IMR-90 (cell line): ENCODE measurements around the gene HAGH. TPM values are rescaled to one million over a fixed set of nuclear protein-coding genes. Genes with fewer than 3 reads are reported as not detected.

Source experiments
- ATAC-seq: fragments of 200-7000 bp; cut with Tn5 transposase; 2 replicates; pipeline ENCODE4 v1.9.1; 2020; ENCODE audit warnings: low read depth, mild to moderate bottlenecking, moderate library complexity
- BruUV-seq: library from RNA; stranded (reverse); fragments of 400-500 nt; replicated peaks from 2 replicates; lab custom pipeline; 2021; lab: Mats Ljungman, UMichigan
- CTCF ChIA-PET: fragments of 300-600 bp; formaldehyde crosslinking; extraction: SDS; loops from one replicate; lab custom pipeline; 2021; ENCODE audit warnings: antibody characterized with exemption; lab: Yijun Ruan, JAX
- POLR2A ChIA-PET: fragments of 300-600 bp; sonication (Branson Sonifier 250); formaldehyde crosslinking; loops from one replicate; lab custom pipeline; 2022; ENCODE audit warnings: antibody characterized with exemption; ENCODE audit not compliant: unreplicated experiment; lab: Charles Lee
- DNase-seq: peaks from one replicate; pipeline ENCODE4 v3.0.0; 2013
- H2AFZ ChIP-seq: replicated peaks from 2 replicates; pipeline ENCODE3; 2013; ENCODE audit warnings: low read length, mild to moderate bottlenecking; ENCODE audit not compliant: poor library complexity
- H2AK5ac ChIP-seq: 2 replicates; pipeline ENCODE4 v1.6.1; 2013; ENCODE audit warnings: low read depth, low read length, inconsistent platforms
- H2AK9ac ChIP-seq: replicated peaks from 2 replicates; pipeline ENCODE3; 2013; ENCODE audit warnings: mild to moderate bottlenecking, low read depth, low read length, moderate library complexity; ENCODE audit not compliant: poor library complexity
- H2BK120ac ChIP-seq: 2 replicates; pipeline ENCODE4 v1.6.1; 2013; ENCODE audit warnings: low read depth, low read length, inconsistent platforms
- H2BK15ac ChIP-seq: 3 replicates; pipeline ENCODE4 v1.6.1; 2013; ENCODE audit warnings: low read depth, low read length, inconsistent platforms
- H2BK20ac ChIP-seq: 2 replicates; pipeline ENCODE4 v1.6.1; 2013; ENCODE audit warnings: low read depth, mild to moderate bottlenecking, inconsistent platforms, low read length, moderate library complexity
- H2BK5ac ChIP-seq: 2 replicates; pipeline ENCODE4 v1.6.1; 2013; ENCODE audit warnings: mild to moderate bottlenecking, low read depth, low read length, inconsistent platforms; ENCODE audit not compliant: poor library complexity, severe bottlenecking
- H3K14ac ChIP-seq: replicated peaks from 2 replicates; pipeline ENCODE4 v1.6.1; 2013; ENCODE audit warnings: low read depth, low read length, inconsistent platforms
- H3K18ac ChIP-seq: 2 replicates; pipeline ENCODE4 v1.6.1; 2013; ENCODE audit warnings: low read depth, low read length, control low read depth
- H3K23ac ChIP-seq: 2 replicates; pipeline ENCODE4 v1.6.1; 2013; ENCODE audit warnings: low read depth, low read length, inconsistent platforms
- H3K27ac ChIP-seq: 2 replicates; pipeline ENCODE4 v1.5.1; 2013; ENCODE audit warnings: mild to moderate bottlenecking, control low read depth, low read length; ENCODE audit not compliant: insufficient read depth
- H3K27me3 ChIP-seq: 2 replicates; pipeline ENCODE4 v1.6.1; 2013; ENCODE audit warnings: low read length; ENCODE audit not compliant: control insufficient read depth, insufficient read depth
- H3K36me3 ChIP-seq: 2 replicates; pipeline ENCODE4 v1.6.1; 2013; ENCODE audit warnings: low read length, mixed read lengths; ENCODE audit not compliant: control insufficient read depth, insufficient read depth
- H3K4ac ChIP-seq: 2 replicates; pipeline ENCODE4 v1.6.1; 2013; ENCODE audit warnings: low read depth, low read length, inconsistent platforms
- H3K4me1 ChIP-seq: 2 replicates; pipeline ENCODE4 v1.6.1; 2013; ENCODE audit warnings: low read length, mixed read lengths; ENCODE audit not compliant: control insufficient read depth, insufficient read depth
- H3K4me2 ChIP-seq: 2 replicates; pipeline ENCODE4 v1.6.1; 2013; ENCODE audit warnings: low read depth, mild to moderate bottlenecking, control low read depth, low read length, moderate library complexity
- H3K4me3 ChIP-seq: 2 replicates; pipeline ENCODE4 v1.5.1; 2013; ENCODE audit warnings: low read depth, mild to moderate bottlenecking, control low read depth, low read length, moderate library complexity; ENCODE audit not compliant: insufficient read depth
- H3K56ac ChIP-seq: 2 replicates; pipeline ENCODE4 v1.6.1; 2013; ENCODE audit warnings: low read length, inconsistent platforms; ENCODE audit not compliant: insufficient read depth; ENCODE audit errors: extremely low read depth
- H3K79me1 ChIP-seq, 2 experiments: 2 replicates each; pipeline ENCODE4 v1.6.1; 2013; ENCODE audit warnings: low read length in 2 of 2, inconsistent platforms in 1 of 2, low read depth in 1 of 2
- H3K9ac ChIP-seq: 2 replicates; pipeline ENCODE4 v1.6.1; 2013; ENCODE audit warnings: low read depth, low read length, control low read depth
- H3K9me1 ChIP-seq: 2 replicates; pipeline ENCODE4 v1.6.1; 2013; ENCODE audit warnings: low read length, inconsistent platforms; ENCODE audit not compliant: insufficient read depth
- H3K9me3 ChIP-seq: 2 replicates; pipeline ENCODE4 v1.6.1; 2013; ENCODE audit warnings: low read length; ENCODE audit not compliant: control insufficient read depth, insufficient read depth
- H4K20me1 ChIP-seq: 2 replicates; pipeline ENCODE4 v1.6.1; 2013; ENCODE audit warnings: low read length, inconsistent platforms; ENCODE audit not compliant: insufficient read depth
- H4K5ac ChIP-seq: 2 replicates; pipeline ENCODE4 v1.6.1; 2013; ENCODE audit warnings: mild to moderate bottlenecking, low read depth, low read length, control low read depth
- H4K8ac ChIP-seq, 2 experiments: 2 replicates each; pipeline ENCODE4 v1.6.1; 2013; ENCODE audit warnings: low read depth in 2 of 2, low read length in 2 of 2, control low read depth in 1 of 2, inconsistent platforms in 1 of 2
- H4K91ac ChIP-seq: 2 replicates; pipeline ENCODE4 v1.6.1; 2013; ENCODE audit warnings: low read depth, low read length, inconsistent platforms; ENCODE audit not compliant: insufficient read depth
- CHD1 ChIP-seq: IDR thresholded peaks from 2 replicates; pipeline ENCODE4 v1.6.1; 2012; ENCODE audit warnings: low read depth, low read length, improper control_type of control experiment
- FOS ChIP-seq: fragments of 150-350 bp; IDR thresholded peaks from 2 replicates; pipeline ENCODE4 v1.6.1; 2016; ENCODE audit warnings: low read depth, low read length
- SMC3 ChIP-seq: fragments of 150-350 bp; IDR thresholded peaks from 2 replicates; pipeline ENCODE4 v1.6.1; 2016; ENCODE audit warnings: low read depth, mild to moderate bottlenecking, antibody characterized with exemption, low read length, moderate library complexity
- WGBS, 2 experiments: methylation state at CpG; one replicate each; pipeline versions ENCODE4 v1.1.5 to v1.1.7; 2013; ENCODE audit warnings: missing lambda C conversion rate in 2 of 2; ENCODE audit not compliant: insufficient read length in 1 of 2; ENCODE audit errors: extremely low coverage in 2 of 2; 5-methylcytosine and 5-hydroxymethylcytosine counted together
- dilution Hi-C: fragments of 300-500 bp; cut with HindIII; formaldehyde crosslinking; loops from one replicate; pipeline ENCODE4 v1.14.3; 2018; ENCODE audit warnings: low sequenced_read_pairs; ENCODE audit not compliant: unreplicated experiment
- in situ Hi-C: fragments of 300-500 bp; cut with MboI; formaldehyde crosslinking; loops from 3 replicates; pipeline ENCODE4 v1.14.3; 2019; ENCODE audit warnings: low sequenced_read_pairs, inconsistent platforms, mixed read lengths
- intact Hi-C: fragments of 100-400 bp; cut with micrococcal nuclease; formaldehyde crosslinking; loops from 2 replicates; pipeline ENCODE4 v1.10.0; 2022
- polyA plus RNA-seq, 3 experiments: library from polyadenylated mRNA; depleted of rRNA; stranded (reverse); fragments of >200 nt; gene quantifications; 2 replicates each; pipeline ENCODE4 v1.2.3, GENCODE V29; 2012; ENCODE audit warnings: low replicate concordance in 1 of 3
- total RNA-seq: library from RNA; depleted of rRNA; stranded (reverse); fragments of >200 nt; gene quantifications from 2 replicates; pipeline ENCODE4 v1.2.3, GENCODE V29; 2012
- TF ChIP-seq, protein P1 (sequence below): fragments of 150-350 bp; IDR thresholded peaks from 2 replicates; pipeline ENCODE4 v1.6.1; 2016; ENCODE audit warnings: low read depth, mild to moderate bottlenecking, low read length, moderate library complexity, borderline replicate concordance
- TF ChIP-seq, protein P2 (sequence below): conservative IDR thresholded peaks from 2 replicates; pipeline ENCODE4 v1.5.1; 2012; ENCODE audit warnings: mild to moderate bottlenecking, low read depth, low read length, improper control_type of control experiment

Gene HAGH
- total and polyA plus RNA-seq, 2 of the 4 experiments (the other 2 are of a cell fraction): 30.8 to 52.2 TPM

DNA sequence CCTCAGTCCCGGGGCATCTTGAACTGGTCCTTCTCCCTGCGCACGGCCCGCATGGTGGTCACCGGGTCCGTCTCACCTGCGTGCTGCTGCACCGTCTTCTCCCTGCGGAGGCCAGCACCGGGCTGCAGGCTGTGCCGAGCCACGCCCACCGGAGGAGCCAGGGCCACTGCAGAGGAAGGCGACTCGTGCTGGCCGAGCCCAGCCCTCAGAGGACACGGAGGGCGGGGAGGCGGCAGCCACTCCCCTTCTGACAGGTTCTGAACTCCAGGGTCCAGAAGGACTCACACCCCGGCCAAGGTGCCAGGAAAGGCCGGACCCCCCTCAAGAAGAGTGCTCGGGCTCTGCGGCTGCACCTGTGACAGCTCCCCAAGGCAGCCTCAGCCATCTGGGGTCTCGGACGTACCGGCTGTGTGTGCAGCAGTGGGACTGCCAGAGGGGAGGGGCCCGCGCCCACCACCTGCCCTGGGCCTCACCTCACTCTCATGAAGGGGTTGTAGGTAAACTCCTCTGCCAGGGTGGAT, 17.3 kb downstream of the HAGH start:
- DNase-seq: no peak
- no peak overlapping the region for H2BK5ac ChIP-seq
- POLR2A ChIA-PET: no interaction called here

More for the DNA sequence above, 17.3 kb downstream of the HAGH start:
- Histone ChIP-seq H2AFZ (no peak overlapping the region), H3K23ac (no peak overlapping the region), H3K14ac (no peak overlapping the region), H3K27ac (no peak overlapping the region), H3K4me3 (no peak overlapping the region), H3K56ac (no peak overlapping the region), H4K20me1 (no peaks in the 10 kb centered on the region), H3K9ac (no peak overlapping the region), H3K36me3 (peaks cover 19% of the 10 kb centered on the region; the same call in 1 of the 2 replicates), H3K9me3 (no peaks in the 10 kb centered on the region), H3K27me3 (no peaks in the 10 kb centered on the region), H4K91ac (no peak overlapping the region), H3K4ac (no peak overlapping the region), H3K4me1 (peaks cover 4% of the 10 kb centered on the region; the same call in 1 of the 2 replicates), H2BK120ac (no peak overlapping the region), H2AK5ac (no peak overlapping the region), H3K9me1 (no peaks in the 10 kb centered on the region), H3K4me2 (no peak overlapping the region), H2BK20ac (no peak overlapping the region), H2BK15ac (no peak overlapping the region), H3K79me1 (0 out of 4 replicates have a peak, but pooled peaks cover 0 to 2% of the 10 kb centered on the region in 2 experiments), H4K8ac (no peak overlapping the region), H3K18ac (no peak overlapping the region), H4K5ac (no peak overlapping the region), H2AK9ac (no peak overlapping the region)
- no peak for ATAC-seq
- WGBS, 2 experiments: 78% methylated on average over 13 of the region's 28 CpGs; no CpG with 5 or more reads in 1 of the 2 experiments
- BruUV-seq: no TSS peak
- TF ChIP-seq, protein P1, sequence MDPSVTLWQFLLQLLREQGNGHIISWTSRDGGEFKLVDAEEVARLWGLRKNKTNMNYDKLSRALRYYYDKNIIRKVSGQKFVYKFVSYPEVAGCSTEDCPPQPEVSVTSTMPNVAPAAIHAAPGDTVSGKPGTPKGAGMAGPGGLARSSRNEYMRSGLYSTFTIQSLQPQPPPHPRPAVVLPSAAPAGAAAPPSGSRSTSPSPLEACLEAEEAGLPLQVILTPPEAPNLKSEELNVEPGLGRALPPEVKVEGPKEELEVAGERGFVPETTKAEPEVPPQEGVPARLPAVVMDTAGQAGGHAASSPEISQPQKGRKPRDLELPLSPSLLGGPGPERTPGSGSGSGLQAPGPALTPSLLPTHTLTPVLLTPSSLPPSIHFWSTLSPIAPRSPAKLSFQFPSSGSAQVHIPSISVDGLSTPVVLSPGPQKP: no peak
- TF ChIP-seq, protein P2, sequence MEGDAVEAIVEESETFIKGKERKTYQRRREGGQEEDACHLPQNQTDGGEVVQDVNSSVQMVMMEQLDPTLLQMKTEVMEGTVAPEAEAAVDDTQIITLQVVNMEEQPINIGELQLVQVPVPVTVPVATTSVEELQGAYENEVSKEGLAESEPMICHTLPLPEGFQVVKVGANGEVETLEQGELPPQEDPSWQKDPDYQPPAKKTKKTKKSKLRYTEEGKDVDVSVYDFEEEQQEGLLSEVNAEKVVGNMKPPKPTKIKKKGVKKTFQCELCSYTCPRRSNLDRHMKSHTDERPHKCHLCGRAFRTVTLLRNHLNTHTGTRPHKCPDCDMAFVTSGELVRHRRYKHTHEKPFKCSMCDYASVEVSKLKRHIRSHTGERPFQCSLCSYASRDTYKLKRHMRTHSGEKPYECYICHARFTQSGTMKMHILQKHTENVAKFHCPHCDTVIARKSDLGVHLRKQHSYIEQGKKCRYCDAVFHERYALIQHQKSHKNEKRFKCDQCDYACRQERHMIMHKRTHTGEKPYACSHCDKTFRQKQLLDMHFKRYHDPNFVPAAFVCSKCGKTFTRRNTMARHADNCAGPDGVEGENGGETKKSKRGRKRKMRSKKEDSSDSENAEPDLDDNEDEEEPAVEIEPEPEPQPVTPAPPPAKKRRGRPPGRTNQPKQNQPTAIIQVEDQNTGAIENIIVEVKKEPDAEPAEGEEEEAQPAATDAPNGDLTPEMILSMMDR: no peak
- TF ChIP-seq SMC3 (no peak), FOS (no peak), CHD1 (no peak)
- in situ Hi-C loops: no loop called here
- intact Hi-C loops: no loop called here
- CTCF ChIA-PET: no interaction called here
- dilution Hi-C loops: no loop called here
